Ovary (tissue), 9 donors: ENCODE results near the gene CDK6. TPM values are rescaled to one million over a fixed set of nuclear protein-coding genes. Genes with fewer than 3 reads are reported as not detected.
"Not testable (repeated sequence)": the region's sequence is repeated elsewhere in the genome, so short reads cannot be mapped to it uniquely, and the experiment has no call there.

Experiments used
- DNase-seq, 5 donors: peaks; one replicate each; pipeline ENCODE4 v3.0.0-alpha.2; 2019 to 2020
- H3K27ac ChIP-seq, 2 donors: fragments of 200-600 bp; one replicate each; pipeline versions ENCODE4 v1.5.1 to v1.8.0; 2019 to 2022
- H3K27me3 ChIP-seq: fragments of 200-600 bp; one replicate; pipeline ENCODE4 v1.8.0; 2022
- H3K36me3 ChIP-seq: fragments of 200-600 bp; sonication (generic); one replicate; pipeline ENCODE4 v1.5.1; 2019
- H3K4me1 ChIP-seq: one replicate; pipeline ENCODE4 v1.8.1; 2013; ENCODE audit warnings: mild to moderate bottlenecking, moderate library complexity; ENCODE audit not compliant: insufficient read depth
- H3K4me3 ChIP-seq: fragments of 200-600 bp; sonication (generic); one replicate; pipeline ENCODE4 v1.5.1; 2017
- H3K9me3 ChIP-seq, 2 donors: fragments of 200-600 bp in 1 of 2; sonication (generic) in 1 of 2; one replicate each; pipeline versions ENCODE4 v1.5.1 to v1.8.1; 2013 to 2019; ENCODE audit warnings: mild to moderate bottlenecking in 1 of 2, moderate library complexity in 1 of 2
- EP300 ChIP-seq: sonication (generic); formaldehyde crosslinking; IDR thresholded peaks from one replicate; pipeline ENCODE4 v1.6.1; 2017; ENCODE audit warnings: antibody characterized with exemption
- POLR2A ChIP-seq: fragments of 450-650 bp; IDR thresholded peaks from one replicate; pipeline ENCODE4 v1.6.1; 2017; ENCODE audit warnings: antibody characterized with exemption, mild to moderate bottlenecking, moderate library complexity
- WGBS, 3 donors: extraction: QIAGEN DNeasy Blood & Tissue Kit in 1 of 3; methylation state at CpG; one replicate each; pipeline versions ENCODE4 v1.1.5 to v1.1.7; 2013 to 2017; 5-methylcytosine and 5-hydroxymethylcytosine counted together
- intact Hi-C, 4 donors: fragments of 100-400 bp; cut with DNase I; formaldehyde crosslinking; loops; one replicate each; pipeline versions ENCODE4 v1.11.0 to v1.15.1; 2022 to 2023
- polyA plus RNA-seq, 2 donors: library from polyadenylated mRNA; stranded (reverse); fragments of 200-250 nt in 1 of 2; fragments of 350-450 nt in 1 of 2; fragmentation: Illumina TruSeq in 1 of 2; extraction: RNeasy Lipid Tissue Mini Kit (QIAGEN cat#74804) in 1 of 2; gene quantifications; one replicate each; pipeline ENCODE4 v1.2.3, GENCODE V29; 2013 to 2014
- total RNA-seq, 7 donors: library from RNA; depleted of rRNA in 2 of 7; stranded (reverse); fragments of >200 nt in 2 of 7; fragmentation: NEBNext Ultra II Directional in 3 of 7; extraction: Animal tissue kit (Norgen Biotek cat#: 25700) in 3 of 7; gene quantifications; one replicate each; pipeline versions ENCODE4 v1.1.0 to v1.2.4, GENCODE V29; 2016 to 2023
- TF ChIP-seq, protein P1 (sequence below), 3 donors: fragments of 450-650 bp in 2 of 3; fragments of 200-600 bp in 1 of 3; IDR thresholded peaks; one replicate each; pipeline versions ENCODE4 v1.5.1 to v1.8.0; 2016 to 2022; ENCODE audit warnings: antibody characterized with exemption in 3 of 3, mild to moderate bottlenecking in 1 of 3
- donor health status: DM: no; HTN: no; CAD: no; lungs with moderate emphysema.
- donor health status: DM: no; HTN: no; CAD: no.
- donor health status: Bipolar disorder and iron deficiency.
- donor health status: DM: yes; HTN: yes; CAD: no.
- donor health status: DM: no; HTN: no; CAD: no.
- donor health status: DM: yes; HTN: yes; CAD: no.

The CDK6 gene
- total and polyA plus RNA-seq, 9 donors = 1.8 to 20.4 (median 11.2) TPM

DNA sequence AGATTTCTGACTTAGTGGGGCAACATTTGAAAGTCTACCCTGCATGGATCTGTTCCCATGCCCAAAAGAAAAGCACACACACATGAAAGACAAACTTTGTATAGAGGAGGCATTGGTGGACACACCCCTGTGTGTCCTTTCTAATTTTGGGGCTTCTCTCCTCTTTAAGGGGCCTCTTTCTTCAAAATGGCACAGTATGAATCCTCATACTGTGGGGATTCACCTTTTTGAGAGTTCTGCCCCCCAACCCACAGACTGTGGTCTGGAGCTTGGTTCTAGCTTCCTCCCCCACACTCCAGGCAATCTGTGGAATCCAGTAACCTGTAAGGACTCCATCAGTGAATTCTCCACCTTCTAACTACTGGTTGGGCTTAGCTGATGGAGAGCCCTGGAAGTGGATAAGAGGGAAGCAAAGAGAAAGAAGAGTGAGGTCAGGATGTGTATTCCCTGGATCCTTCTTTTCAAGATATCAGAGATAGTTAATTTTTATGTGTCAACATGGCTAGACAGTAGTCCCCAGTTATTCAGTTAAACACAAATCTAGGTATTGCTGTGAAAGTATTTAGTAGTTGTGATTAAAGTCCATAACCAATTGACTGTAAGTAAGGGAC, 32.4 kb upstream of the CDK6 start:
- Histone ChIP-seq H3K36me3 (no peaks in the 10 kb centered on the region), H3K27me3 (no peaks in the 10 kb centered on the region), H3K4me3 (no peak overlapping the region), H3K27ac (no peak overlapping the region), H3K4me1 (no peaks in the 10 kb centered on the region), H3K9me3 (no peaks in the 10 kb centered on the region)
- intact Hi-C loops = no loop called here
- TF ChIP-seq POLR2A = no peak
- no peak for TF ChIP-seq EP300
- TF ChIP-seq, protein P1, sequence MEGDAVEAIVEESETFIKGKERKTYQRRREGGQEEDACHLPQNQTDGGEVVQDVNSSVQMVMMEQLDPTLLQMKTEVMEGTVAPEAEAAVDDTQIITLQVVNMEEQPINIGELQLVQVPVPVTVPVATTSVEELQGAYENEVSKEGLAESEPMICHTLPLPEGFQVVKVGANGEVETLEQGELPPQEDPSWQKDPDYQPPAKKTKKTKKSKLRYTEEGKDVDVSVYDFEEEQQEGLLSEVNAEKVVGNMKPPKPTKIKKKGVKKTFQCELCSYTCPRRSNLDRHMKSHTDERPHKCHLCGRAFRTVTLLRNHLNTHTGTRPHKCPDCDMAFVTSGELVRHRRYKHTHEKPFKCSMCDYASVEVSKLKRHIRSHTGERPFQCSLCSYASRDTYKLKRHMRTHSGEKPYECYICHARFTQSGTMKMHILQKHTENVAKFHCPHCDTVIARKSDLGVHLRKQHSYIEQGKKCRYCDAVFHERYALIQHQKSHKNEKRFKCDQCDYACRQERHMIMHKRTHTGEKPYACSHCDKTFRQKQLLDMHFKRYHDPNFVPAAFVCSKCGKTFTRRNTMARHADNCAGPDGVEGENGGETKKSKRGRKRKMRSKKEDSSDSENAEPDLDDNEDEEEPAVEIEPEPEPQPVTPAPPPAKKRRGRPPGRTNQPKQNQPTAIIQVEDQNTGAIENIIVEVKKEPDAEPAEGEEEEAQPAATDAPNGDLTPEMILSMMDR (IDR thresholded peaks at IDR 0.05) = no peak
- DNase-seq = no peak

DNA sequence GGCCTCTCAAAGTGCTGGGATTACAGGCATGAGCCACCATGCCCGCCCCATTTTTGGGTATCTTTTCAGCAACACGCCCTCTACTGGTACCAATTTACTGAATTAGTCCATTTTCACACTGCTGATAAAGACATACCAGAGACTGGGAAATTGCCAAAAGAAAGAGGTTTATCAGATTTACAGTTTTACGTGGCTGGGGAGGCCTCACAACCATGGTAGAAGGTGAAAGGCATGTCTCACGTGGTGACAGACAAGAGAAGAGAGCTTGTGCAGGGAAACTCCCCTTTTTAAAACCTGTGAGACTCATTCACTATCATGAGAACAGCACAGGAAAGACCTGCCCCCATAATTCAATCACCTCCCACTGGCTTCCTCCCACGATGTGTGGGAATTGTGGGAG, 27.8 kb upstream of the CDK6 start:
- 26 to 37% (median 35%) methylated on average over 5 of the region's 5 CpGs for WGBS, 3 donors
- intact Hi-C loops, H3K27me3 ChIP-seq, H3K9me3 ChIP-seq, H3K4me1 ChIP-seq, H3K27ac ChIP-seq, H3K36me3 ChIP-seq, H3K4me3 ChIP-seq, DNase-seq: not testable (repeated sequence)

DNA sequence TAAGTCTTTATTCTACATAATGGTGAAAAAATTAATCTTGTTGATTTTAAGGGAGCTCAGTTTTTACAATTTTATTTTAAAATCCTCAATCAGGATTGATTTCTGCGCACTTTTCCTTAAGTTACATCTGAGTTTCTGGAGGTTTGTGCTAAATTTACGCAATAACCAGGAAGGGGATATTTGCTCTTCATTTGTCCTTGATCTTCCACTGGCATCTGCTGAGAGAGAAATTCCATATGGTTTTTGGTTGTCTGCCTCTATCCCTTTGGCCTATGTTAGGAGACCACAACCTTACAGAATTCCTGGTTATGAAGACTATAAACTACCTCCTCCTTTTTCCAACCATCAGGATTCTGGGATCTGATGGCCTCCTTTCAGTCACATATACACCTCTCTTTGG, 20.1 kb upstream of the CDK6 start:
- Histone ChIP-seq H3K36me3 (no peaks in the 10 kb centered on the region), H3K4me1 (no peaks in the 10 kb centered on the region), H3K9me3 (no peaks in the 10 kb centered on the region), H3K4me3 (no peak overlapping the region), H3K27ac (no peak overlapping the region), H3K27me3 (no peaks in the 10 kb centered on the region)
- 74 to 82% (median 79%) methylated on average over 2 of the region's 2 CpGs for WGBS, 3 donors
- no peak for DNase-seq
- TF ChIP-seq, protein P1 (IDR thresholded peaks at IDR 0.05) = no peak
- TF ChIP-seq EP300 = no peak
- no peak for TF ChIP-seq POLR2A
- intact Hi-C loops = loop anchor here in 1 of 4 donors (5.0 kb wide), 1 partner anchor 904 kb away; no protein-coding TSS in a partner anchor

DNA sequence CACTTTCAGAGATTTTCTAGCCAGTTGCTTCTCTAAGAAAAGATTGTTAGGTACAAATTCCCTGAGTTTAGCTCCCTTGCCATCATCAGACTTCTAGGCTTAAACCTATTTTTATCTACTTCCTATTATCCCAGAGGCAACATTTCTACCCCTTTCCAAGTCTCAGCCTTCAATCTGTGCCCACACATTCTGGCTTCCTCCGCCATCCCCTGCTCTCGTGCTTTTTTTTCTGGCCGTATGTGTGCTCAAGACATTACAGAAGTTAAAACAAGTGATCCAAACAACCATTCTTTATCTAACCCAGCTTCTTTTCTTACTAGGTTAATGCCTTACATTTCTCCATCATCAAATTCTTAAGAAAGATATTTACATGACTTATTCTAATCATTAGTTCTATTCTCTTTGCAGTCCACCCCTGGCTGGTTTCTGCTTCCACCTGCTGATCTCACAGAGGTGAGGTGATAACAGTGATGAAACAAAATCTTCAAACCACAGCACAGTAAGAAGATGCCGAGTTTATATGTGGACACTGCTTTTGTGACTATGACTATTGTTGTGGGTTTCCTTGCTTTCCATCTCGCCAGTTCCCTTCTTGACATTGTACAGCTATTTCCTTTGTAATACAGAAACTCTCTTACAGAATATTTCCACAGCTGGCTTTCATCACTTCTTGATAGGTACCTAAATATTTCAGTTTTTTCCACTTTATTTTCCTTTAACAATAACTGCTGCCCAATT, 18.3 kb upstream of the CDK6 start:
- TF ChIP-seq EP300 = no peak
- TF ChIP-seq POLR2A = no peak
- TF ChIP-seq, protein P1 (IDR thresholded peaks at IDR 0.05) = no peak
- WGBS, 3 donors = 28 to 38% (median 36%) methylated on average over 5 of the region's 5 CpGs
- no peaks in the 10 kb centered on the region for H3K36me3 ChIP-seq
- H3K27ac ChIP-seq = no peak overlapping the region
- no peaks in the 10 kb centered on the region for H3K9me3 ChIP-seq
- DNase-seq = no peak
- intact Hi-C loops = loop anchor here in 1 of 4 donors (5.0 kb wide), 1 partner anchor 902 kb away; no protein-coding TSS in a partner anchor
- no peaks in the 10 kb centered on the region for H3K4me1 ChIP-seq
- H3K4me3 ChIP-seq = no peak overlapping the region
- no peaks in the 10 kb centered on the region for H3K27me3 ChIP-seq

DNA sequence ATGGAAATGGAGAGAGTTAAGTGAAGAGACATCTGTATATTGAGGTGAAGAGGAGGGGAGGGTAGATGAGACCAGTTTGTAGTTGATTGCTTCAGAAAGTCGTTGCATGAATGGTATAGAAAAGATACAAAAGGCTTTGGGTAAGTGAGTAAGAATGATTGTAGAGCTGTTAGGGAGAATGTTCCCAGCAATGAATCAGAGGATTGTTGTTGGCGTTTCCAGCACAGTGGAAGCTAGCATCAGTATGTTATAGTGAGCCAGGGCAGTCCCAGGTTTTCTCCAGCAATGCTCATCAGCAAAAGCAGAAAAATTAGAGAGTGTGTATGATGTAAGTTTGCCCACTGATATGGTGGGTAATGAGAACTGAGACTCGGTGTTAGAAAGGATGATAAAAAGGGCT, 15.4 kb upstream of the CDK6 start:
- H3K4me1 ChIP-seq = no peaks in the 10 kb centered on the region
- H3K27me3 ChIP-seq = no peaks in the 10 kb centered on the region
- 66 to 80% (median 72%) methylated on average over 3 of the region's 3 CpGs for WGBS, 3 donors
- no peak overlapping the region for H3K27ac ChIP-seq
- no peaks in the 10 kb centered on the region for H3K36me3 ChIP-seq
- TF ChIP-seq, protein P1 (IDR thresholded peaks at IDR 0.05) = no peak
- TF ChIP-seq POLR2A (no peak), EP300 (no peak)
- no peak overlapping the region for H3K4me3 ChIP-seq
- intact Hi-C loops = no loop called here
- H3K9me3 ChIP-seq = no peaks in the 10 kb centered on the region
- DNase-seq = no peak
